Muscle of arm (tissue), 12 donors: ENCODE data around the gene C1orf87. TPM values are rescaled to one million over a fixed set of nuclear protein-coding genes. Genes with fewer than 3 reads are reported as not detected.
A peak's percentile ranks its signal among the peaks of the same experiment; 100 is the strongest.

Experiments
- DNase-seq: peaks from one replicate; pipeline ENCODE4 v3.0.0-alpha.2; 2013
- polyA plus RNA-seq, 12 donors: library from polyadenylated mRNA; unstranded; fragments of 120-200 nt; gene quantifications; one replicate each; pipeline ENCODE4 v1.2.1, GENCODE V29; 2013; ENCODE audit not compliant: insufficient read length in 12 of 12

The C1orf87 gene
- polyA plus RNA-seq, 12 donors = 0.30 to 3.3 (median 0.93) TPM; not detected in 2

GRCh38 chr1:60065199-60065598 is 8.4 kb downstream of the C1orf87 start:
- no peak for DNase-seq

GRCh38 chr1:60063561-60063960 is 10.0 kb downstream of the C1orf87 start:
- no peak for DNase-seq

- no peak for DNase-seq
These were observed 14.1 kb downstream of the C1orf87 start for GRCh38 chr1:60059468-60059867.

GRCh38 chr1:60055336-60055735 is 18.2 kb downstream of the C1orf87 start:
- no peak for DNase-seq

- no peak for DNase-seq
These were observed 19.2 kb downstream of the C1orf87 start for GRCh38 chr1:60054374-60054773.

- DNase-seq = peak; percentile 14
These were observed 21.0 kb downstream of the C1orf87 start for GRCh38 chr1:60052601-60053000.

GRCh38 chr1:60051191-60051590 is 22.4 kb downstream of the C1orf87 start:
- DNase-seq = no peak

- no peak for DNase-seq
These were observed 24.4 kb downstream of the C1orf87 start for GRCh38 chr1:60049188-60049587.

- DNase-seq = no peak
These were observed 28.7 kb downstream of the C1orf87 start for GRCh38 chr1:60044881-60045280.

GRCh38 chr1:60041783-60042182 is 31.8 kb downstream of the C1orf87 start:
- DNase-seq = no peak

GRCh38 chr1:60037669-60038068 is 35.9 kb downstream of the C1orf87 start:
- DNase-seq = no peak

- no peak for DNase-seq
These were observed 36.6 kb downstream of the C1orf87 start for GRCh38 chr1:60036856-60037460.

GRCh38 chr1:60035921-60036320 is 37.6 kb downstream of the C1orf87 start:
- no peak for DNase-seq

GRCh38 chr1:60034999-60035398 is 38.6 kb downstream of the C1orf87 start:
- DNase-seq = no peak

- no peak for DNase-seq
These were observed 40.5 kb downstream of the C1orf87 start for GRCh38 chr1:60033066-60033465.

- DNase-seq = no peak
These were observed 42.4 kb downstream of the C1orf87 start for GRCh38 chr1:60031146-60031545.

GRCh38 chr1:60025552-60025951 is 48.0 kb downstream of the C1orf87 start:
- no peak for DNase-seq

GRCh38 chr1:60017508-60018205 is 55.9 kb downstream of the C1orf87 start:
- DNase-seq = no peak

- DNase-seq = no peak
These were observed 62.9 kb downstream of the C1orf87 start for GRCh38 chr1:60010690-60011089.

GRCh38 chr1:60008500-60008899 is 65.1 kb downstream of the C1orf87 start:
- no peak for DNase-seq

GRCh38 chr1:60000625-60001024 is 72.9 kb downstream of the C1orf87 start:
- no peak for DNase-seq

- DNase-seq = no peak
These were observed 73.8 kb downstream of the C1orf87 start for GRCh38 chr1:59999746-60000145.

- no peak for DNase-seq
These were observed 74.6 kb downstream of the C1orf87 start for GRCh38 chr1:59999006-59999405.
